HL-60 (cell line): ENCODE measurements around the gene GPNMB.

Experiments used
- DNase-seq, 2 experiments: peaks; one replicate each; pipeline ENCODE4 v3.0.0-alpha.2; 2010 to 2020; ENCODE audit warnings: low read depth in 1 of 2, low spot score in 1 of 2
- H3K27ac ChIP-seq: fragments of 250-450 bp; sonication (Bioruptor Pico); replicated peaks from 2 replicates; pipeline ENCODE4 v1.5.1; 2020; ENCODE audit warnings: mild to moderate bottlenecking, moderate library complexity
- H3K27me3 ChIP-seq: fragments of 250-450 bp; sonication (Bioruptor Pico); 2 replicates; pipeline ENCODE4 v1.5.1; 2021; ENCODE audit warnings: mild to moderate bottlenecking, moderate library complexity; ENCODE audit not compliant: insufficient read depth, poor library complexity, severe bottlenecking
- H3K4me3 ChIP-seq: replicated peaks from 2 replicates; pipeline ENCODE4 v1.5.1; 2011; ENCODE audit warnings: mild to moderate bottlenecking, control low read depth, low read length; ENCODE audit not compliant: insufficient read depth
- CTCF ChIP-seq: IDR thresholded peaks from one replicate; pipeline ENCODE4 v1.5.1; 2011; ENCODE audit warnings: low read length, control low read depth, inconsistent platforms; ENCODE audit not compliant: insufficient read depth
- GABPA ChIP-seq: IDR thresholded peaks from 2 replicates; pipeline ENCODE4 v1.6.1; 2012; ENCODE audit warnings: low read depth
- POLR2AphosphoS5 ChIP-seq: IDR thresholded peaks from 2 replicates; pipeline ENCODE4 v1.6.1; 2012; ENCODE audit warnings: low read depth
- SPI1 ChIP-seq: IDR thresholded peaks from 2 replicates; pipeline ENCODE4 v1.6.1; 2012; ENCODE audit warnings: low read depth, mild to moderate bottlenecking, borderline replicate concordance
- TF ChIP-seq, protein P1 (sequence below): IDR thresholded peaks from 2 replicates; pipeline ENCODE4 v1.6.1; 2012; ENCODE audit warnings: low read depth; ENCODE audit not compliant: insufficient replicate concordance

Gene GPNMB

DNA sequence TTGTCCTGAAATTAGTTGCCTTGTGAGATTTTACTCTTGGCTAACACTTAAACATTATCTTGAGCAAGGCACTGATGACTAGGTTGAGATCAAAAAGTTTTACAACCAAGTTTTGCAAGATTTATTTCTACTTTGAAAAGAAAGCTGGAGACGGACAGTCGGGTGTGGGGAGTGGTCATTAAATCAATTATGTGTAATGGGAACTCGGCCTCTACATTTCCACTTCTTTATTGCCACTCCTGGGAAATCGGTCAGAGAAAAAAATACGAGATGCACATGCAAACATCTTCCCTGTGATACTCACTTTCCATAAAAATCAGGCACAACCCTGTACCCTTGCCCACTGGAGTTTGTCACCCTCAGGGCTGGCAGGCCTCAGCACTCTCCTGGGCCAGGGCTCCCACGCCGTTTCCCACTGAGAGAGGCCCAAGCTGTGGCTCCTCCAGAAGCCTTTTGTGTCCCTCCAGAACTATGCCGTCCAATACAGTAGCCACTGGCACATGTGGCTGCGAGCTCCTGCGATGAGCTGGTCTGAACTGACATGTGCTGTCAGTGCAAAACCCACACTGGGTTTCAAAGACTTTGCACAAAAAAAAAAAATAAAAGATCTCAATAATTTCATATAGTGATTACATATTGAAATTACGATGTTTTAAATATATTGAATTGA lies 7.5 kb upstream of the GPNMB start:
- Histone ChIP-seq H3K27ac (no peak overlapping the region), H3K27me3 (no peaks in the 10 kb centered on the region), H3K4me3 (no peak overlapping the region)
- TF ChIP-seq, protein P1, sequence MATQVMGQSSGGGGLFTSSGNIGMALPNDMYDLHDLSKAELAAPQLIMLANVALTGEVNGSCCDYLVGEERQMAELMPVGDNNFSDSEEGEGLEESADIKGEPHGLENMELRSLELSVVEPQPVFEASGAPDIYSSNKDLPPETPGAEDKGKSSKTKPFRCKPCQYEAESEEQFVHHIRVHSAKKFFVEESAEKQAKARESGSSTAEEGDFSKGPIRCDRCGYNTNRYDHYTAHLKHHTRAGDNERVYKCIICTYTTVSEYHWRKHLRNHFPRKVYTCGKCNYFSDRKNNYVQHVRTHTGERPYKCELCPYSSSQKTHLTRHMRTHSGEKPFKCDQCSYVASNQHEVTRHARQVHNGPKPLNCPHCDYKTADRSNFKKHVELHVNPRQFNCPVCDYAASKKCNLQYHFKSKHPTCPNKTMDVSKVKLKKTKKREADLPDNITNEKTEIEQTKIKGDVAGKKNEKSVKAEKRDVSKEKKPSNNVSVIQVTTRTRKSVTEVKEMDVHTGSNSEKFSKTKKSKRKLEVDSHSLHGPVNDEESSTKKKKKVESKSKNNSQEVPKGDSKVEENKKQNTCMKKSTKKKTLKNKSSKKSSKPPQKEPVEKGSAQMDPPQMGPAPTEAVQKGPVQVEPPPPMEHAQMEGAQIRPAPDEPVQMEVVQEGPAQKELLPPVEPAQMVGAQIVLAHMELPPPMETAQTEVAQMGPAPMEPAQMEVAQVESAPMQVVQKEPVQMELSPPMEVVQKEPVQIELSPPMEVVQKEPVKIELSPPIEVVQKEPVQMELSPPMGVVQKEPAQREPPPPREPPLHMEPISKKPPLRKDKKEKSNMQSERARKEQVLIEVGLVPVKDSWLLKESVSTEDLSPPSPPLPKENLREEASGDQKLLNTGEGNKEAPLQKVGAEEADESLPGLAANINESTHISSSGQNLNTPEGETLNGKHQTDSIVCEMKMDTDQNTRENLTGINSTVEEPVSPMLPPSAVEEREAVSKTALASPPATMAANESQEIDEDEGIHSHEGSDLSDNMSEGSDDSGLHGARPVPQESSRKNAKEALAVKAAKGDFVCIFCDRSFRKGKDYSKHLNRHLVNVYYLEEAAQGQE, result no peak
- TF ChIP-seq CTCF (no peak), GABPA (no peak), POLR2AphosphoS5 (no peak), SPI1 (no peak)
- DNase-seq, result no peak

DNA sequence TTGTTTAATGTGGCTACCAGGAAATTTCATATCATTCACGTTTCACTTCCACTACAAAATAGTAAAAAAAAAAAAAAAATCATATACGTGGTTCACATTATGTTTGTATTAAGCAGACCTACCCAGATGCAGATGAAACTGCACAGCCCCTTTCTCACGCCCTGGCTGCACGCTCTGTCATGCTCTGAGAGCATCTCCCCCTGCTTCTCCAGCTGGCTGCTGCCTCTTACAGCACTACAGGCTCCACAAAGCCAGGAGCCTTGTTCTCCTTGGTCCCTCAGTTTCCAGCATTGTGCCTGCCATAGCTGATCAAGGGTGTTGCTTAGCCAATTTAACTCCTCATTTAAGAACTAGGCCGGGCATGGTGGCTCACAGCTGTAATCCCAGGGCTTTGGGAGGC lies 6.9 kb upstream of the GPNMB start:
- DNase-seq, result no peak
- H3K4me3 ChIP-seq, result no peak overlapping the region
- no peak overlapping the region for H3K27ac ChIP-seq
- no peaks in the 10 kb centered on the region for H3K27me3 ChIP-seq
- TF ChIP-seq GABPA (no peak), SPI1 (no peak), POLR2AphosphoS5 (no peak), CTCF (no peak)

GRCh38 chr7:23242321-23242720 lies 4.3 kb upstream of the GPNMB start:
- Histone ChIP-seq H3K4me3 (no peak overlapping the region), H3K27me3 (no peaks in the 10 kb centered on the region), H3K27ac (no peak overlapping the region)
- DNase-seq, result peak in 1 of 2 experiments; percentile 37
- no peak for TF ChIP-seq CTCF
- no peak for TF ChIP-seq GABPA
- no peak for TF ChIP-seq SPI1

GRCh38 chr7:23242935-23243334 lies 3.6 kb upstream of the GPNMB start:
- DNase-seq, result no peak
- no peak overlapping the region for H3K4me3 ChIP-seq
- H3K27me3 ChIP-seq, result no peaks in the 10 kb centered on the region
- no peak overlapping the region for H3K27ac ChIP-seq
- no peak for TF ChIP-seq GABPA
- TF ChIP-seq SPI1, result no peak
- TF ChIP-seq, protein P1, result no peak
- TF ChIP-seq CTCF, result no peak
